BLaER1 treated with 17β-estradiol and CSF1 and Interleukin-3, amounts not matched to agents 10 nM and 100 nM (cell line): Measurements from ENCODE around the gene GNG7.
"Not testable (repeated sequence)": the region's sequence is repeated elsewhere in the genome, so short reads cannot be mapped to it uniquely, and the experiment has no call there.

Experiments
- H3K27ac ChIP-seq, 11 experiments: shearing (Covaris generic); formaldehyde crosslinking; 2 replicates each; pipeline ENCODE4 v1.8.1; 2022
- H3K27me3 ChIP-seq, 11 experiments: shearing (Covaris generic); formaldehyde crosslinking; 2 replicates each; pipeline ENCODE4 v1.8.1; 2022
- H3K36me3 ChIP-seq, 11 experiments: shearing (Covaris generic); formaldehyde crosslinking; 2 replicates each; pipeline ENCODE4 v1.8.1; 2022
- H3K4me1 ChIP-seq, 10 experiments: shearing (Covaris generic); formaldehyde crosslinking; 2 replicates each; pipeline ENCODE4 v1.8.1; 2022
- H3K4me2 ChIP-seq, 11 experiments: shearing (Covaris generic); formaldehyde crosslinking; 2 replicates each; pipeline ENCODE4 v1.8.1; 2022
- H3K4me3 ChIP-seq, 10 experiments: shearing (Covaris generic); formaldehyde crosslinking; 2 replicates each; pipeline ENCODE4 v1.8.1; 2022
- H3K9ac ChIP-seq, 11 experiments: shearing (Covaris generic); formaldehyde crosslinking; 2 replicates each; pipeline ENCODE4 v1.8.1; 2022
- H3K9me3 ChIP-seq, 11 experiments: shearing (Covaris generic); formaldehyde crosslinking; replicated peaks in 1 of 11; 2 replicates each; pipeline ENCODE4 v1.8.1; 2022
- H4K20me1 ChIP-seq, 11 experiments: shearing (Covaris generic); formaldehyde crosslinking; 2 replicates each; pipeline ENCODE4 v1.8.1; 2022
- Cebpa-rat ChIP-seq, 11 experiments: shearing (Covaris generic); IDR thresholded peaks; 2 replicates each; pipeline ENCODE4 v1.8.1; 2022

The GNG7 gene

GRCh38 chr19:2587001-2587719, 115.3 kb downstream of the GNG7 start:
- Histone ChIP-seq H3K4me3 (no peak overlapping the region), H3K27ac (peak overlapping the region in 6 of 11 experiments; percentile 11 to 65 (median 54); a peak in 7 of 22 replicates), H3K27me3 (no peaks in the 10 kb centered on the region), H3K36me3 (peaks cover 0 to 45% (median 28%) of the 10 kb centered on the region in 11 experiments; a peak in 16 of 22 replicates), H4K20me1 (peaks cover 0 to 43% (median 9%) of the 10 kb centered on the region in 11 experiments; a peak in 10 of 22 replicates), H3K4me1 (peaks cover 11 to 29% (median 20%) of the 10 kb centered on the region in 10 experiments; a peak in 17 of 20 replicates), H3K9ac (peak overlapping the region in 4 of 11 experiments; percentile 4 to 47 (median 40); a peak in 5 of 22 replicates), H3K4me2 (peak overlapping the region in 9 of 11 experiments; percentile 16 to 69 (median 57); a peak in 17 of 22 replicates), H3K9me3 (peaks cover 18 to 22% (median 20%) of the 10 kb centered on the region in 11 experiments)
- no peak for TF ChIP-seq Cebpa-rat (IDR thresholded peaks at IDR 0.05)

- no peak overlapping the region for H3K27ac ChIP-seq
- no peaks in the 10 kb centered on the region for H3K27me3 ChIP-seq
- no peak overlapping the region for H3K4me3 ChIP-seq
- peaks cover 0 to 45% (median 28%) of the 10 kb centered on the region in 11 experiments; a peak in 16 of 22 replicates for H3K36me3 ChIP-seq
- no peak overlapping the region for H3K9ac ChIP-seq
- peaks cover 18 to 22% (median 20%) of the 10 kb centered on the region in 11 experiments for H3K9me3 ChIP-seq
- no peak overlapping the region for H3K4me2 ChIP-seq
- no peak for TF ChIP-seq Cebpa-rat (IDR thresholded peaks at IDR 0.05)
- peaks cover 0 to 43% (median 14%) of the 10 kb centered on the region in 11 experiments; a peak in 11 of 22 replicates for H4K20me1 ChIP-seq
- H3K4me1 ChIP-seq = peaks cover 11 to 32% (median 24%) of the 10 kb centered on the region in 10 experiments; a peak in 17 of 20 replicates
These were observed 116.3 kb downstream of the GNG7 start for GRCh38 chr19:2586196-2586595.

GRCh38 chr19:2584002-2584401, 118.5 kb downstream of the GNG7 start:
- H3K4me2 ChIP-seq = no peak overlapping the region
- H3K27me3 ChIP-seq = no peaks in the 10 kb centered on the region
- peaks cover 18 to 22% (median 20%) of the 10 kb centered on the region in 11 experiments for H3K9me3 ChIP-seq
- H4K20me1 ChIP-seq = peaks cover 0 to 56% (median 29%) of the 10 kb centered on the region in 11 experiments; a peak in 17 of 22 replicates
- TF ChIP-seq Cebpa-rat (IDR thresholded peaks at IDR 0.05) = no peak
- peaks cover 21 to 48% (median 40%) of the 10 kb centered on the region in 10 experiments for H3K4me1 ChIP-seq
- peaks cover 0 to 45% (median 17%) of the 10 kb centered on the region in 11 experiments; a peak in 16 of 22 replicates for H3K36me3 ChIP-seq
- no peak overlapping the region for H3K4me3 ChIP-seq
- H3K27ac ChIP-seq = no peak overlapping the region
- no peak overlapping the region for H3K9ac ChIP-seq

- H3K9ac ChIP-seq = no peak overlapping the region
- peaks cover 18 to 22% (median 20%) of the 10 kb centered on the region in 11 experiments for H3K9me3 ChIP-seq
- no peak overlapping the region for H3K27ac ChIP-seq
- H3K36me3 ChIP-seq = peaks cover 0 to 42% (median 17%) of the 10 kb centered on the region in 11 experiments; a peak in 16 of 22 replicates
- TF ChIP-seq Cebpa-rat (IDR thresholded peaks at IDR 0.05) = no peak
- H3K4me1 ChIP-seq = peaks cover 27 to 48% (median 40%) of the 10 kb centered on the region in 10 experiments
- H3K4me3 ChIP-seq = no peak overlapping the region
- H4K20me1 ChIP-seq = peaks cover 0 to 56% (median 32%) of the 10 kb centered on the region in 11 experiments; a peak in 17 of 22 replicates
- no peak overlapping the region for H3K4me2 ChIP-seq
- H3K27me3 ChIP-seq = peaks cover 0 to 4% (median 0%) of the 10 kb centered on the region in 11 experiments; a peak in 2 of 22 replicates
These were observed 119.2 kb downstream of the GNG7 start for GRCh38 chr19:2582984-2583956.

- not testable (repeated sequence) for H3K4me3 ChIP-seq, H3K9ac ChIP-seq, H3K27me3 ChIP-seq, H3K27ac ChIP-seq
- Histone ChIP-seq H3K9me3 (peaks cover 18 to 25% (median 20%) of the 10 kb centered on the region in 11 experiments), H4K20me1 (peaks cover 0 to 66% (median 35%) of the 10 kb centered on the region in 11 experiments; a peak in 16 of 22 replicates), H3K4me2 (peak overlapping the region in 4 of 11 experiments; percentile 21 to 80 (median 70); a peak in 4 of 22 replicates), H3K4me1 (peaks cover 16 to 46% (median 35%) of the 10 kb centered on the region in 10 experiments), H3K36me3 (peaks cover 0 to 31% (median 17%) of the 10 kb centered on the region in 11 experiments; a peak in 15 of 22 replicates)
These were observed 122.1 kb downstream of the GNG7 start for GRCh38 chr19:2580396-2580795.

- Histone ChIP-seq H3K9ac (peak overlapping the region in 6 of 11 experiments; percentile 11 to 61 (median 47); a peak in 3 of 22 replicates), H3K36me3 (peaks cover 0 to 37% (median 19%) of the 10 kb centered on the region in 11 experiments; a peak in 16 of 22 replicates), H3K4me3 (no peak overlapping the region), H3K4me2 (peak overlapping the region; percentile 68 to 91 (median 79); a peak in 21 of 22 replicates), H4K20me1 (peaks cover 0 to 73% (median 36%) of the 10 kb centered on the region in 11 experiments; a peak in 16 of 22 replicates), H3K4me1 (peaks cover 16 to 46% (median 35%) of the 10 kb centered on the region in 10 experiments), H3K27me3 (peaks cover 0 to 5% (median 0%) of the 10 kb centered on the region in 11 experiments; a peak in 2 of 22 replicates), H3K27ac (no peak overlapping the region), H3K9me3 (peaks cover 18 to 25% (median 21%) of the 10 kb centered on the region in 11 experiments)
- no peak for TF ChIP-seq Cebpa-rat (IDR thresholded peaks at IDR 0.05)
These were observed 122.7 kb downstream of the GNG7 start for GRCh38 chr19:2579678-2580280.

- H3K27me3 ChIP-seq = peaks cover 0 to 5% (median 0%) of the 10 kb centered on the region in 11 experiments; a peak in 2 of 22 replicates
- peaks cover 0 to 80% (median 36%) of the 10 kb centered on the region in 11 experiments; a peak in 16 of 22 replicates for H4K20me1 ChIP-seq
- peak overlapping the region in 10 of 11 experiments; percentile 3 to 61 (median 25); a peak in 12 of 22 replicates for H3K9ac ChIP-seq
- TF ChIP-seq Cebpa-rat (IDR thresholded peaks at IDR 0.05) = no peak
- peak overlapping the region; percentile 68 to 91 (median 79) for H3K4me2 ChIP-seq
- H3K27ac ChIP-seq = 0 out of 22 replicates have a peak overlapping the region, but pooled peaks of 1 of the 11 experiments have one; percentile 1
- H3K9me3 ChIP-seq = peaks cover 16 to 27% (median 22%) of the 10 kb centered on the region in 11 experiments
- peak overlapping the region in 4 of 10 experiments; percentile 37 to 52 (median 44); a peak in 8 of 20 replicates for H3K4me3 ChIP-seq
- H3K4me1 ChIP-seq = peaks cover 16 to 46% (median 35%) of the 10 kb centered on the region in 10 experiments
- peaks cover 0 to 42% (median 25%) of the 10 kb centered on the region in 11 experiments; a peak in 17 of 22 replicates for H3K36me3 ChIP-seq
These were observed 123.4 kb downstream of the GNG7 start for GRCh38 chr19:2578901-2579677.
